ENCODE results near the gene CSTA. TPM values are rescaled to one million over a fixed set of nuclear protein-coding genes. Genes with fewer than 3 reads are reported as not detected.

The CSTA gene
- total and polyA plus RNA-seq, 2 of the 13 experiments (the other 11 are each of a cell fraction or from before 2014, with no cell fraction given): 3.9 to 11.0 TPM

- TF ChIP-seq DMTF1 (CRISPR knock-in tag; IDR thresholded peaks at IDR 0.05): 0 out of 2 replicates have a peak, but pooled peaks have one; percentile 64
- peak; percentile 19; the same call in 1 of the 2 replicates for TF ChIP-seq SMAD3 (CRISPR knock-in tag; IDR thresholded peaks at IDR 0.05)
- no peak for TF ChIP-seq ATRX (CRISPR knock-in tag; IDR thresholded peaks at IDR 0.05; ENCODE audit: borderline replicate concordance)
- TF ChIP-seq ZNF564 (CRISPR knock-in tag; IDR thresholded peaks at IDR 0.05): peak; percentile 67; the same call in 1 of the 2 replicates
- no peak for TF ChIP-seq ZNF234 (CRISPR knock-in tag; conservative IDR thresholded peaks at IDR 0.05)
- TF ChIP-seq SMAD1 (CRISPR knock-in tag; IDR thresholded peaks at IDR 0.05; ENCODE audit: borderline replicate concordance, low read depth): no peak
- TF ChIP-seq ZNF766 (CRISPR knock-in tag; IDR thresholded peaks at IDR 0.05; ENCODE audit: borderline replicate concordance): no peak; the same call in 1 of the 2 replicates
- TF ChIP-seq ZNF510 (CRISPR knock-in tag; IDR thresholded peaks at IDR 0.05; ENCODE audit: low read depth): no peak; the same call in 1 of the 2 replicates
- peak; percentile 96 for TF ChIP-seq REPIN1 (CRISPR knock-in tag; IDR thresholded peaks at IDR 0.05; ENCODE audit: borderline replicate concordance, low read depth)
- peak; percentile 75 for TF ChIP-seq PRDM10 (CRISPR knock-in tag; IDR thresholded peaks at IDR 0.05; ENCODE audit: low read depth)
- TF ChIP-seq, protein P1, sequence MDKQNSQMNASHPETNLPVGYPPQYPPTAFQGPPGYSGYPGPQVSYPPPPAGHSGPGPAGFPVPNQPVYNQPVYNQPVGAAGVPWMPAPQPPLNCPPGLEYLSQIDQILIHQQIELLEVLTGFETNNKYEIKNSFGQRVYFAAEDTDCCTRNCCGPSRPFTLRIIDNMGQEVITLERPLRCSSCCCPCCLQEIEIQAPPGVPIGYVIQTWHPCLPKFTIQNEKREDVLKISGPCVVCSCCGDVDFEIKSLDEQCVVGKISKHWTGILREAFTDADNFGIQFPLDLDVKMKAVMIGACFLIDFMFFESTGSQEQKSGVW (CRISPR knock-in tag; IDR thresholded peaks at IDR 0.05; ENCODE audit: borderline replicate concordance): no peak
- TF ChIP-seq NONO (IDR thresholded peaks at IDR 0.05): no peak
- TF ChIP-seq NONO (CRISPR knock-in tag; conservative IDR thresholded peaks at IDR 0.05): peak; percentile 65; the same call in 1 of the 2 replicates
- TF ChIP-seq CENPT (CRISPR knock-in tag; IDR thresholded peaks at IDR 0.05; ENCODE audit: low read depth): no peak
- no peak for TF ChIP-seq SYNCRIP (IDR thresholded peaks at IDR 0.05; ENCODE audit: insufficient read depth, low read depth, low read length)
- TF ChIP-seq ZC3H4 (CRISPR knock-in tag; IDR thresholded peaks at IDR 0.05; ENCODE audit: borderline replicate concordance): no peak
- TF ChIP-seq RFXAP (CRISPR knock-in tag; IDR thresholded peaks at IDR 0.05; ENCODE audit: borderline replicate concordance): peak; percentile 73
- TF ChIP-seq EZH2 (conservative IDR thresholded peaks at IDR 0.05; ENCODE audit: low read depth, low read length): no peak
- 0 out of 2 replicates have a peak, but pooled peaks have one; percentile 62 for TF ChIP-seq ZBTB3 (CRISPR knock-in tag; IDR thresholded peaks at IDR 0.05; ENCODE audit: borderline replicate concordance, low read depth)
- no peak; the same call in 1 of the 2 replicates for TF ChIP-seq FOSL2 (CRISPR knock-in tag; IDR thresholded peaks at IDR 0.05)
- no peak for TF ChIP-seq ZKSCAN8 (CRISPR knock-in tag; IDR thresholded peaks at IDR 0.05; ENCODE audit: borderline replicate concordance)
- TF ChIP-seq ZNF670 (CRISPR knock-in tag; IDR thresholded peaks at IDR 0.05; ENCODE audit: borderline replicate concordance): no peak
Observed at GRCh38 chr3:122382888-122383666, 58.0 kb downstream of the CSTA start, which contains the start of gene MIX23 (continued).

All from HepG2 (cell line).